Measurements from ENCODE around the gene FAM237A.

GRCh38 chr2:206603243-206603642, 39.0 kb upstream of the FAM237A start:
- TF ChIP-seq EZH2 (IDR thresholded peaks at IDR 0.05; ENCODE audit: low read length, missing control alignments) (no peak), CTCF (conservative IDR thresholded peaks at IDR 0.05 in 1 of 2, IDR thresholded peaks at IDR 0.05 in 1 of 2; ENCODE audit: low read depth in 1 of 2, low read length in 2 of 2) (no peak)
